22Rv1 (cell line): Measurements from ENCODE around the gene CD37.

Source experiments
- CTCF ChIP-seq: fragments of 450-650 bp; IDR thresholded peaks from 2 replicates; pipeline ENCODE4 v1.5.1; 2017; ENCODE audit warnings: mild to moderate bottlenecking
- ZFX ChIP-seq: fragments of 450-650 bp; IDR thresholded peaks from 2 replicates; pipeline ENCODE4 v1.6.1; 2017; ENCODE audit warnings: antibody characterized with exemption, borderline replicate concordance

GRCh38 chr19:49378512-49378911 lies 43.3 kb downstream of the CD37 start:
- TF ChIP-seq CTCF (no peak), ZFX (no peak)
